HepG2 (cell line): ENCODE measurements around the gene PLEKHA8. TPM values are rescaled to one million over a fixed set of nuclear protein-coding genes. Genes with fewer than 3 reads are reported as not detected.
A peak's percentile ranks its signal among the peaks of the same experiment; 100 is the strongest.

Experiments used
- ARHGAP35 ChIP-seq: sonication (generic); formaldehyde crosslinking; IDR thresholded peaks from 2 replicates; pipeline ENCODE4 v1.9.0; 2022; ENCODE audit warnings: mild to moderate bottlenecking, inconsistent platforms, moderate library complexity, missing genetic modification reagents, borderline replicate concordance
- ATM ChIP-seq: fragments of 450-650 bp; IDR thresholded peaks from 2 replicates; pipeline ENCODE4 v1.7.1; 2017; ENCODE audit warnings: mild to moderate bottlenecking, borderline replicate concordance
- CHD4 ChIP-seq: fragments of 200-600 bp; sonication (generic); IDR thresholded peaks from 2 replicates; pipeline ENCODE4 v1.7.0; 2017; ENCODE audit warnings: mild to moderate bottlenecking, low read length, borderline replicate concordance
- JARID2 ChIP-seq: sonication (generic); formaldehyde crosslinking; IDR thresholded peaks from 2 replicates; pipeline ENCODE4 v1.8.1; 2023; ENCODE audit warnings: missing genetic modification reagents, inconsistent platforms; ENCODE audit not compliant: insufficient replicate concordance
- KLF15 ChIP-seq: sonication (generic); formaldehyde crosslinking; IDR thresholded peaks from 2 replicates; pipeline ENCODE4 v1.8.1; 2023; ENCODE audit warnings: borderline replicate concordance, mild to moderate bottlenecking, inconsistent platforms, missing genetic modification reagents, mixed read lengths
- PAF1 ChIP-seq: IDR thresholded peaks from 2 replicates; pipeline ENCODE4 v1.6.1; 2016; ENCODE audit warnings: missing genetic modification reagents, missing compliant biosample characterization
- PHF20 ChIP-seq: sonication (generic); formaldehyde crosslinking; IDR thresholded peaks from 2 replicates; pipeline ENCODE4 v1.5.0; 2020; ENCODE audit warnings: mild to moderate bottlenecking, missing genetic modification reagents
- RELA ChIP-seq: sonication (generic); formaldehyde crosslinking; IDR thresholded peaks from 2 replicates; pipeline ENCODE4 v1.4.0; 2020; ENCODE audit warnings: missing genetic modification reagents
- ZNF367 ChIP-seq: sonication (generic); formaldehyde crosslinking; IDR thresholded peaks from 2 replicates; pipeline ENCODE4 v1.4.0; 2020; ENCODE audit warnings: missing genetic modification reagents, borderline replicate concordance
- polyA plus RNA-seq, 8 experiments: library from polyadenylated mRNA; depleted of rRNA in 3 of 8; stranded (reverse) in 7 of 8; unstranded in 1 of 8; fragments of >200 nt; fragmentation: Illumina TruSeq in 4 of 8; extraction: Trizol in 4 of 8; gene quantifications; 2 replicates each; pipeline versions ENCODE4 v1.2.1 to v1.2.3, GENCODE V29; 2011 to 2016; ENCODE audit warnings: low read depth in 4 of 8, missing spikeins in 1 of 8, mixed read lengths in 1 of 8; ENCODE audit not compliant: insufficient read depth in 1 of 8
- total RNA-seq, 5 experiments: library from RNA; depleted of rRNA; stranded (reverse); fragments of >200 nt; fragmentation: Illumina TruSeq; extraction: Trizol; gene quantifications; 2 replicates each; pipeline ENCODE4 v1.2.3, GENCODE V29; 2016; ENCODE audit warnings: low read depth in 1 of 5
- TF ChIP-seq, protein P1 (sequence below): sonication (generic); formaldehyde crosslinking; IDR thresholded peaks from 2 replicates; pipeline ENCODE4 v1.4.0; 2020; ENCODE audit warnings: missing genetic modification reagents, low read depth, mild to moderate bottlenecking, borderline replicate concordance
- TF ChIP-seq, protein P2 (sequence below), 2 experiments: sonication (generic) in 1 of 2; formaldehyde crosslinking in 1 of 2; IDR thresholded peaks; 2 replicates each; pipeline versions ENCODE4 v1.4.0 to v1.6.1; 2016 to 2020; ENCODE audit warnings: borderline replicate concordance in 1 of 2, low read depth in 1 of 2, mild to moderate bottlenecking in 1 of 2, missing genetic modification reagents in 1 of 2
- TF ChIP-seq, protein P3 (sequence below): IDR thresholded peaks from 2 replicates; pipeline ENCODE4 v1.6.1; 2016; ENCODE audit warnings: control low read depth
- TF ChIP-seq, protein P4 (sequence below): IDR thresholded peaks from 2 replicates; pipeline ENCODE4 v1.6.1; 2016; ENCODE audit warnings: low read depth, control low read depth
- TF ChIP-seq, protein P5 (sequence below): IDR thresholded peaks from 2 replicates; pipeline ENCODE4 v1.6.1; 2016; ENCODE audit warnings: mild to moderate bottlenecking
- TF ChIP-seq, protein P6 (sequence below): sonication (generic); formaldehyde crosslinking; IDR thresholded peaks from 2 replicates; pipeline ENCODE4 v1.5.0; 2020; ENCODE audit warnings: mild to moderate bottlenecking, missing genetic modification reagents
- TF ChIP-seq, protein P7 (sequence below): sonication (generic); formaldehyde crosslinking; IDR thresholded peaks from 2 replicates; pipeline ENCODE4 v1.5.0; 2020; ENCODE audit warnings: missing genetic modification reagents

PLEKHA8 gene
- total and polyA plus RNA-seq, 2 of the 13 experiments (the other 11 are each of a cell fraction or from before 2014, with no cell fraction given) = 12.5 to 26.4 TPM

DNA sequence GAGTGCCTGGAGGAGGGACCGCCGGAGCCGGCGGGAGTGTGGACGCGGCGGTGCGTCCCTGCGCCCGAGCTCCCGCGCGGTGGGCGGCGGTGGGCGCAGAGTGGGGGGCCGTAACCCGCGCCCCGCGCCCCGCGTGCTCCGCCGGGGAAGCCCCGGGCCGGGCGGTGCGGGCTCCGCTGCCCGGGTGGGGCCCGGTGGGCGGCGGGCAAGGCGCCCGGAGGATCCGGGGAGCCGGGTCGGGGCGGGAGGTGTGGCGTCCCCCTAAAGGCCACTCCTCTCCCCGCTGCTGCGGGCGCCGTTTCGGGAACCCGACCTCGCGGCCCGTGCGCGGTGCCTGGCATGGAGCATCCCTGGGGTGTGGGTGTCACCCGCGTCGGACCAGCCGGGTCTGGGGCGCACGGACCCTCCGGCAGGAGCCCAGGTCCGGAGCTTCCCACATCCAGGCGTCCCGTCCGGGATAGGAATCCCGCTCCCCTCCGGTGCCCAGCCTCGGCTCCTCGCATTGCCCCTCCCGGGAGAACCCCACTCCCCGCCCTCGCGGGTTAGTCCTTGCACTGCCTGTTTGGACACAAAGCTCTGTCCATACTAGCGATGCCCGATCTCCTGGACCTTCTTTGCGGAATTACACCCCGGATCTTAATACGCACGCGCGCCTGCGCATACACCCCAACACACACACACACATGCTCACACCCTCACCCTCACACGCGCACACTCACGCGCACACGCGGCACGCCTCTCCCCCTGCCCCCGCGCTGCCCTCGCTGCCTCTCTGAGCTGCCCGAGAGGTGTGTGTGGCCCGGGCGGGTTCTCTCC lies 107.3 kb downstream of the PLEKHA8 start (continued):
- TF ChIP-seq KLF15 (CRISPR knock-in tag) = no peak
- no peak for TF ChIP-seq RELA (CRISPR knock-in tag)
- no peak for TF ChIP-seq PAF1 (CRISPR knock-in tag)
- TF ChIP-seq, protein P1, sequence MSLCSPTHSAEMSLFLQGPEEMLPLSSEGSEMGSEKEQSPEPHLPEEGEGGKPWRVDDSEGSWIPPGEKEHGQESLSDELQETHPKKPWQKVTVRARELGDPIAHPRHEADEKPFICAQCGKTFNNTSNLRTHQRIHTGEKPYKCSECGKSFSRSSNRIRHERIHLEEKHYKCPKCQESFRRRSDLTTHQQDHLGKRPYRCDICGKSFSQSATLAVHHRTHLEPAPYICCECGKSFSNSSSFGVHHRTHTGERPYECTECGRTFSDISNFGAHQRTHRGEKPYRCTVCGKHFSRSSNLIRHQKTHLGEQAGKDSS (CRISPR knock-in tag) = no peak
- TF ChIP-seq PHF20 (CRISPR knock-in tag) = no peak
- TF ChIP-seq, protein P2, sequence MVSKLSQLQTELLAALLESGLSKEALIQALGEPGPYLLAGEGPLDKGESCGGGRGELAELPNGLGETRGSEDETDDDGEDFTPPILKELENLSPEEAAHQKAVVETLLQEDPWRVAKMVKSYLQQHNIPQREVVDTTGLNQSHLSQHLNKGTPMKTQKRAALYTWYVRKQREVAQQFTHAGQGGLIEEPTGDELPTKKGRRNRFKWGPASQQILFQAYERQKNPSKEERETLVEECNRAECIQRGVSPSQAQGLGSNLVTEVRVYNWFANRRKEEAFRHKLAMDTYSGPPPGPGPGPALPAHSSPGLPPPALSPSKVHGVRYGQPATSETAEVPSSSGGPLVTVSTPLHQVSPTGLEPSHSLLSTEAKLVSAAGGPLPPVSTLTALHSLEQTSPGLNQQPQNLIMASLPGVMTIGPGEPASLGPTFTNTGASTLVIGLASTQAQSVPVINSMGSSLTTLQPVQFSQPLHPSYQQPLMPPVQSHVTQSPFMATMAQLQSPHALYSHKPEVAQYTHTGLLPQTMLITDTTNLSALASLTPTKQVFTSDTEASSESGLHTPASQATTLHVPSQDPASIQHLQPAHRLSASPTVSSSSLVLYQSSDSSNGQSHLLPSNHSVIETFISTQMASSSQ (IDR thresholded peaks at IDR 0.05; ENCODE audit: low read depth) = no peak
- TF ChIP-seq, protein P2 (CRISPR knock-in tag; IDR thresholded peaks at IDR 0.05; ENCODE audit: borderline replicate concordance) = no peak
- no peak for TF ChIP-seq ZNF367
- no peak for TF ChIP-seq CHD4
- TF ChIP-seq ARHGAP35 (CRISPR knock-in tag) = no peak
- TF ChIP-seq, protein P3, sequence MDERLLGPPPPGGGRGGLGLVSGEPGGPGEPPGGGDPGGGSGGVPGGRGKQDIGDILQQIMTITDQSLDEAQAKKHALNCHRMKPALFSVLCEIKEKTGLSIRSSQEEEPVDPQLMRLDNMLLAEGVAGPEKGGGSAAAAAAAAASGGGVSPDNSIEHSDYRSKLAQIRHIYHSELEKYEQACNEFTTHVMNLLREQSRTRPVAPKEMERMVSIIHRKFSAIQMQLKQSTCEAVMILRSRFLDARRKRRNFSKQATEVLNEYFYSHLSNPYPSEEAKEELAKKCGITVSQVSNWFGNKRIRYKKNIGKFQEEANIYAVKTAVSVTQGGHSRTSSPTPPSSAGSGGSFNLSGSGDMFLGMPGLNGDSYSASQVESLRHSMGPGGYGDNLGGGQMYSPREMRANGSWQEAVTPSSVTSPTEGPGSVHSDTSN (CRISPR knock-in tag) = no peak
- TF ChIP-seq ATM = no peak
- TF ChIP-seq, protein P4, sequence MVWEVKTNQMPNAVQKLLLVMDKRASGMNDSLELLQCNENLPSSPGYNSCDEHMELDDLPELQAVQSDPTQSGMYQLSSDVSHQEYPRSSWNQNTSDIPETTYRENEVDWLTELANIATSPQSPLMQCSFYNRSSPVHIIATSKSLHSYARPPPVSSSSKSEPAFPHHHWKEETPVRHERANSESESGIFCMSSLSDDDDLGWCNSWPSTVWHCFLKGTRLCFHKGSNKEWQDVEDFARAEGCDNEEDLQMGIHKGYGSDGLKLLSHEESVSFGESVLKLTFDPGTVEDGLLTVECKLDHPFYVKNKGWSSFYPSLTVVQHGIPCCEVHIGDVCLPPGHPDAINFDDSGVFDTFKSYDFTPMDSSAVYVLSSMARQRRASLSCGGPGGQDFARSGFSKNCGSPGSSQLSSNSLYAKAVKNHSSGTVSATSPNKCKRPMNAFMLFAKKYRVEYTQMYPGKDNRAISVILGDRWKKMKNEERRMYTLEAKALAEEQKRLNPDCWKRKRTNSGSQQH = no peak
- TF ChIP-seq, protein P5, sequence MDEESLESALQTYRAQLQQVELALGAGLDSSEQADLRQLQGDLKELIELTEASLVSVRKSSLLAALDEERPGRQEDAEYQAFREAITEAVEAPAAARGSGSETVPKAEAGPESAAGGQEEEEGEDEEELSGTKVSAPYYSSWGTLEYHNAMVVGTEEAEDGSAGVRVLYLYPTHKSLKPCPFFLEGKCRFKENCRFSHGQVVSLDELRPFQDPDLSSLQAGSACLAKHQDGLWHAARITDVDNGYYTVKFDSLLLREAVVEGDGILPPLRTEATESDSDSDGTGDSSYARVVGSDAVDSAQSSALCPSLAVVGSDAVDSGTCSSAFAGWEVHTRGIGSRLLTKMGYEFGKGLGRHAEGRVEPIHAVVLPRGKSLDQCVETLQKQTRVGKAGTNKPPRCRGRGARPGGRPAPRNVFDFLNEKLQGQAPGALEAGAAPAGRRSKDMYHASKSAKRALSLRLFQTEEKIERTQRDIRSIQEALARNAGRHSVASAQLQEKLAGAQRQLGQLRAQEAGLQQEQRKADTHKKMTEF (CRISPR knock-in tag) = peak; percentile 14; the same call in 1 of the 2 replicates
- TF ChIP-seq, protein P6, sequence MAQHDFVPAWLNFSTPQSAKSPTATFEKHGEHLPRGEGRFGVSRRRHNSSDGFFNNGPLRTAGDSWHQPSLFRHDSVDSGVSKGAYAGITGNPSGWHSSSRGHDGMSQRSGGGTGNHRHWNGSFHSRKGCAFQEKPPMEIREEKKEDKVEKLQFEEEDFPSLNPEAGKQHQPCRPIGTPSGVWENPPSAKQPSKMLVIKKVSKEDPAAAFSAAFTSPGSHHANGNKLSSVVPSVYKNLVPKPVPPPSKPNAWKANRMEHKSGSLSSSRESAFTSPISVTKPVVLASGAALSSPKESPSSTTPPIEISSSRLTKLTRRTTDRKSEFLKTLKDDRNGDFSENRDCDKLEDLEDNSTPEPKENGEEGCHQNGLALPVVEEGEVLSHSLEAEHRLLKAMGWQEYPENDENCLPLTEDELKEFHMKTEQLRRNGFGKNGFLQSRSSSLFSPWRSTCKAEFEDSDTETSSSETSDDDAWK (CRISPR knock-in tag) = no peak
- TF ChIP-seq, protein P7, sequence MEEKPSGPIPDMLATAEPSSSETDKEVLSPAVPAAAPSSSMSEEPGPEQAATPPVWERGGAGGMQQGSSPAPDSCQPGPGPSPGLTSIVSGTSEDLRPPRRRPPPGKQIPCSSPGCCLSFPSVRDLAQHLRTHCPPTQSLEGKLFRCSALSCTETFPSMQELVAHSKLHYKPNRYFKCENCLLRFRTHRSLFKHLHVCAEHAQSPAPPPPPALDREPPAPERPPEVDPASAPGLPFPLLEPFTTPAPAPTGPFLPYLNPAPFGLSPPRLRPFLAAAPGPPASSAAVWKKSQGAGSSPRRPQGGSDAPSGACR (CRISPR knock-in tag) = 0 out of 2 replicates have a peak, but pooled peaks have one; percentile 49
- TF ChIP-seq JARID2 (CRISPR knock-in tag) = no peak
